ENCODE data around the gene ARID3A. TPM values are rescaled to one million over a fixed set of nuclear protein-coding genes. Genes with fewer than 3 reads are reported as not detected.

Gene ARID3A
- total RNA-seq, 1 experiment from 2014 or later, result 10.2 TPM

GRCh38 chr19:900302-901111 is 25.3 kb upstream of the ARID3A start:
- CTCF ChIA-PET, result interaction anchor here (0.5 kb wide), 1 partner anchor 91 kb away, joined by 3 read pairs; no protein-coding TSS in a partner anchor
- Mint-ChIP-seq H3K4me3 (ENCODE audit: unreplicated experiment) (no peak overlapping the region), H3K27me3 (ENCODE audit: insufficient read depth, unreplicated experiment) (no peaks in the 10 kb centered on the region), H3K4me1 (ENCODE audit: insufficient read depth, unreplicated experiment) (no peaks in the 10 kb centered on the region), H3K9me3 (ENCODE audit: unreplicated experiment) (no peaks in the 10 kb centered on the region), H3K27ac (ENCODE audit: low read depth, unreplicated experiment) (no peak overlapping the region), H3K36me3 (ENCODE audit: insufficient read depth, unreplicated experiment) (peaks cover 32% of the 10 kb centered on the region)
- peak; percentile 31 for DNase-seq (ENCODE audit: unreplicated experiment)
- intact Hi-C loops (cut with micrococcal nuclease), result no loop called here
- POLR2A ChIA-PET, result interaction anchor here (0.7 kb wide), 1 partner anchor 10 kb away, joined by 3 read pairs; no protein-coding TSS in a partner anchor
- no TSS peak for BruUV-seq (replicated peaks)
- no peak for TF ChIP-seq CTCF (IDR thresholded peaks at IDR 0.05; ENCODE audit: unreplicated experiment)

- no peak for DNase-seq (ENCODE audit: unreplicated experiment)
- BruUV-seq (replicated peaks), result no TSS peak
- intact Hi-C loops (cut with micrococcal nuclease), result no loop called here
- no peak for TF ChIP-seq CTCF (IDR thresholded peaks at IDR 0.05; ENCODE audit: unreplicated experiment)
- no peak overlapping the region for H3K27ac Mint-ChIP-seq (ENCODE audit: low read depth, unreplicated experiment)
- H3K4me1 Mint-ChIP-seq (ENCODE audit: insufficient read depth, unreplicated experiment), result no peaks in the 10 kb centered on the region
- H3K36me3 Mint-ChIP-seq (ENCODE audit: insufficient read depth, unreplicated experiment), result peaks cover 36% of the 10 kb centered on the region
- ChIA-PET CTCF (no interaction called here), POLR2A (interaction anchor here (0.6 to 1.5 kb wide), 3 partner anchors 8 to 269 kb away, joined by 3 to 5 read pairs (median 3); partner anchors contain the start of genes MED16 and RNU6-9)
- H3K27me3 Mint-ChIP-seq (ENCODE audit: insufficient read depth, unreplicated experiment), result no peaks in the 10 kb centered on the region
- no peaks in the 10 kb centered on the region for H3K9me3 Mint-ChIP-seq (ENCODE audit: unreplicated experiment)
- H3K4me3 Mint-ChIP-seq (ENCODE audit: unreplicated experiment), result no peak overlapping the region
Observed at GRCh38 chr19:901216-902092, 24.4 kb upstream of the ARID3A start.

GRCh38 chr19:902093-902370 is 23.8 kb upstream of the ARID3A start:
- Mint-ChIP-seq H3K27ac (ENCODE audit: low read depth, unreplicated experiment) (no peak overlapping the region), H3K9me3 (ENCODE audit: unreplicated experiment) (no peaks in the 10 kb centered on the region), H3K4me1 (ENCODE audit: insufficient read depth, unreplicated experiment) (no peaks in the 10 kb centered on the region), H3K36me3 (ENCODE audit: insufficient read depth, unreplicated experiment) (peaks cover 32% of the 10 kb centered on the region), H3K4me3 (ENCODE audit: unreplicated experiment) (no peak overlapping the region), H3K27me3 (ENCODE audit: insufficient read depth, unreplicated experiment) (no peaks in the 10 kb centered on the region)
- BruUV-seq (replicated peaks), result no TSS peak
- intact Hi-C loops (cut with micrococcal nuclease), result no loop called here
- TF ChIP-seq CTCF (IDR thresholded peaks at IDR 0.05; ENCODE audit: unreplicated experiment), result no peak
- CTCF ChIA-PET, result no interaction called here
- POLR2A ChIA-PET, result interaction anchor here (0.6 to 1.5 kb wide), 2 partner anchors 9 to 270 kb away, joined by 3 to 5 read pairs; partner anchors contain the start of genes MED16 and RNU6-9
- DNase-seq (ENCODE audit: unreplicated experiment), result no peak
